HEK293T (cell line): ENCODE measurements around the gene MYRF.

Experiments used
- CTCF ChIA-PET: fragments of 350-600 bp; formaldehyde crosslinking; extraction: SDS; loops from one replicate; lab custom pipeline; 2021; ENCODE audit warnings: antibody characterized with exemption, inconsistent platforms; lab: Yijun Ruan, JAX
- POLR2A ChIA-PET: fragments of 350-600 bp; formaldehyde crosslinking; extraction: SDS; loops from one replicate; lab custom pipeline; 2020; ENCODE audit warnings: antibody characterized with exemption, inconsistent platforms; lab: Yijun Ruan, JAX
- DNase-seq: peaks from one replicate; pipeline ENCODE4 v3.0.0; 2012; ENCODE audit warnings: mixed read lengths; ENCODE audit errors: extremely low spot score
- ARNT ChIP-seq: fragments of 450-650 bp; IDR thresholded peaks from 2 replicates; pipeline ENCODE4 v1.6.1; 2017; ENCODE audit warnings: mild to moderate bottlenecking
- BHLHE40 ChIP-seq: fragments of 450-650 bp; IDR thresholded peaks from 2 replicates; pipeline ENCODE4 v1.6.1; 2016; ENCODE audit warnings: mild to moderate bottlenecking, moderate library complexity, borderline replicate concordance
- CTBP1 ChIP-seq: fragments of 450-650 bp; IDR thresholded peaks from 2 replicates; pipeline ENCODE4 v1.6.1; 2016; ENCODE audit warnings: borderline replicate concordance
- ELF4 ChIP-seq: fragments of 450-650 bp; IDR thresholded peaks from 2 replicates; pipeline ENCODE4 v1.6.1; 2017; ENCODE audit warnings: antibody characterized with exemption
- FOXA1 ChIP-seq: fragments of 450-650 bp; IDR thresholded peaks from 2 replicates; pipeline ENCODE4 v1.6.1; 2016; ENCODE audit warnings: mild to moderate bottlenecking
- FOXK2 ChIP-seq: fragments of 450-650 bp; IDR thresholded peaks from 2 replicates; pipeline ENCODE4 v1.6.1; 2016; ENCODE audit warnings: mild to moderate bottlenecking
- FOXM1 ChIP-seq: fragments of 450-650 bp; IDR thresholded peaks from 2 replicates; pipeline ENCODE4 v1.6.1; 2017; ENCODE audit warnings: mild to moderate bottlenecking, borderline replicate concordance
- HDGF ChIP-seq: fragments of 450-650 bp; IDR thresholded peaks from 2 replicates; pipeline ENCODE4 v1.6.1; 2017; ENCODE audit warnings: antibody characterized with exemption, borderline replicate concordance
- L3MBTL2 ChIP-seq: fragments of 450-650 bp; conservative IDR thresholded peaks from 2 replicates; pipeline ENCODE4 v1.6.1; 2016; ENCODE audit warnings: mild to moderate bottlenecking
- LEF1 ChIP-seq: fragments of 450-650 bp; IDR thresholded peaks from 2 replicates; pipeline ENCODE4 v1.6.1; 2017; ENCODE audit warnings: mild to moderate bottlenecking, borderline replicate concordance
- NFRKB ChIP-seq: fragments of 450-650 bp; IDR thresholded peaks from 2 replicates; pipeline ENCODE4 v1.6.1; 2016; ENCODE audit warnings: mild to moderate bottlenecking, moderate library complexity
- SP1 ChIP-seq: fragments of 450-650 bp; IDR thresholded peaks from 2 replicates; pipeline ENCODE4 v1.6.1; 2017
- SUZ12 ChIP-seq: fragments of 450-650 bp; IDR thresholded peaks from 2 replicates; pipeline ENCODE4 v1.6.1; 2016; ENCODE audit warnings: mild to moderate bottlenecking
- TARDBP ChIP-seq: fragments of 450-650 bp; IDR thresholded peaks from 2 replicates; pipeline ENCODE4 v1.6.1; 2016
- ZNF384 ChIP-seq: fragments of 450-650 bp; IDR thresholded peaks from 2 replicates; pipeline ENCODE4 v1.6.1; 2016
- TF ChIP-seq, protein P1 (sequence below): fragments of 450-650 bp; IDR thresholded peaks from 2 replicates; pipeline ENCODE4 v1.6.1; 2016

MYRF gene

DNA sequence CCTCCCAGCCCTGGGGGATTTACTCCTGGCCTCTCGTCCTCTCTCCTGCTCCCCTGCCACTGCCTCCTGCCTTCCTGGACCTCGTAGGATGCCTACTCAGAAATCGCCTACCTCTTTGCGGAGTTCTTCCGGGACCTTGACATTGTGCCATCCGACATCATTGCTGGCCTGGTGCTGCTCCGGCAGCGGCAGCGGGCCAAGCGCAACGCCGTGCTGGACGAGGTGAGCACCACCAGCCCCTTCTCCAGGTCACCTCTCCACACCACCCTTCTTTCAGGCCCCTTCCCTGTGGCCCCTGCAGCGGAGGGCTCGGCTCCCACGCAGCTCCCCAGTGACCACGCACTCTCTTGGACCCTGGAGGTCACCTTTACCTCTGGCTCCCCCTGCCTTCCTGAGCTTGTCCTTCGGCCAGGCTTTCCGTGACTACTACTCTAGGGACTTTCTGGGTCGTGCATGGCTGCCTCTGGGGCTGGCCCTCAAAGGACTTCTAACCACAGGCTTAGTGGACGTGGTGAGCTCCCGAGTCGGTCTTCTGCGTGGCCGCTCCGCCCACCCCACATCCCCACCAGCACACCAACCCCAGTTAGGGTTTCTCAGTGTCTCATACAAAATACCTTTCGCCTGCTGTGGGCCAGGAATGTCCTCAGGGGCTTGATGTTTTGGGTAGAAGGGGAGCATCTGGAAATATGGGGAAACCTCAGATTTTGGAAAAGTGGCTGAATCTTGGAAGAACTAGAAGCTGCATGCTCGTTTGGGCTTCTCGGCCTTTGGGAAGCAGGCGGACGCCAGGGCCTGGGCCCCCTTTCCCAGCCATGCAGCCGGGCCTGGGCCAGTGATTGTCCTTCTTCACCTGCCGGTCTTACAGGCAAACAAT, 24.1 kb upstream of the MYRF start:
- TF ChIP-seq ZNF384, result no peak
- TF ChIP-seq BHLHE40, result no peak
- TF ChIP-seq FOXA1, result no peak
- no peak for TF ChIP-seq FOXK2
- no peak for TF ChIP-seq ARNT
- no peak for TF ChIP-seq FOXM1
- TF ChIP-seq SP1, result no peak
- no peak for TF ChIP-seq LEF1
- no peak for TF ChIP-seq CTBP1
- no peak for TF ChIP-seq HDGF
- no peak for TF ChIP-seq L3MBTL2
- POLR2A ChIA-PET, result interaction anchor here (1.8 kb wide), 1 partner anchor 9 kb away, joined by 9 read pairs; no protein-coding TSS in a partner anchor
- CTCF ChIA-PET, result interaction anchor here (0.8 kb wide), 1 partner anchor 8 kb away, joined by 3 read pairs; no protein-coding TSS in a partner anchor
- no peak for DNase-seq

DNA sequence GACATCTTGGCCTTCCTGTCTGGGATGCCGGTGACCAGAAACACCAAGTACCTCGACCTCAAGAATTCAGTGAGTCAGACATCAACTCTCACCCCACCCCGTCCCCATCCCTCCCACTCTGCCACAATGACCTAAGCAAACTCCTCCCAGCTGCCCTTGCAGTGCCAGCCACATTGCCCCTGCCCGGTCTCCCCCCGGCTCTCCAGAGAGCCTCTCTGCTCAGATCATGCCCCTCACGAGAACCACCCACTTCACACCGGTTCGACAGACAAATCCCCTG, 23.6 kb upstream of the MYRF start:
- no peak for DNase-seq

DNA sequence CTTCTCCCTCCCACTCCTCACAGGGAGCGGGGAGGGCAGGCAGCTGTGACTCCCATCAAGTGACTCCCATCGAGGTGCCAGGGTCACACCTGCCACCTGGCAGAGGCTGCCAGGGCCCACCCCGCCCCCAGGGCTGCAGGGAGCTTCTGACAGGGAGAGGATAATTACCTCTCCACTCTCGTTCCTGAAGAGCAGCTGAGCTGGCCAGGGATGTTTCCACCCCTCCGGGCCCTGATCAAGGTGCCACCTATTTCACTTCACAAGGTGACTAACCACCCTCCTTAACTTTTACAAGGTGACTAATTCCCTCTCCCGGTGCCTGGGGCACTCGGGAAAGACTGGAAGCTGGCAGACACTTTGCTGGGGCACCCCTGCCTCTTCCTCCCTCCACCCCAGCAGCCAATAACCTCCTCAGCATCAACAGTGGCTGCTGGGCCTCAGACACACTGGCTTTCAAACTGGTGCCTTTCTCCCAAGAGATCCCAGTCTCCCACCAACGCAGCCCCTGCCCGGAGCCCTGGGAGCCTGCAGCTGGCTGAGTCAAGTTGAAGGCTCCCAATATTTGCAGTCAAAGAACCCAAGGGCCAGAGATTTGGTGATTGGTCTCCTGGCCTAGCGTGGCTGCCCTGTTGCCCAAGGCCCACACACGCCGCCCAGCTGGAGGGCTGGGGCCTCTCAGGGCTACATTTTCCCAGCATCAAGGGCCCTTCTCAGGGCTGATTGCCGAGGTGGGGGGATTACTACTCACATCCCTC, 22.0 kb upstream of the MYRF start:
- DNase-seq, result no peak
- no peak for TF ChIP-seq LEF1
- TF ChIP-seq CTBP1, result no peak
- no peak for TF ChIP-seq BHLHE40
- TF ChIP-seq ELF4, result no peak
- no peak for TF ChIP-seq TARDBP
- no peak for TF ChIP-seq FOXK2
- no peak for TF ChIP-seq NFRKB
- ChIA-PET POLR2A (interaction anchor here (1.6 kb wide), 1 partner anchor 12 kb away, joined by 6 read pairs; no protein-coding TSS in a partner anchor), CTCF (no interaction called here)

More for the DNA sequence above, 23.6 kb upstream of the MYRF start:
- TF ChIP-seq FOXM1 (no peak), ARNT (no peak), ZNF384 (no peak), CTBP1 (no peak), SUZ12 (no peak), NFRKB (no peak), FOXK2 (no peak), LEF1 (no peak), ELF4 (no peak), TARDBP (no peak)
- TF ChIP-seq, protein P1, sequence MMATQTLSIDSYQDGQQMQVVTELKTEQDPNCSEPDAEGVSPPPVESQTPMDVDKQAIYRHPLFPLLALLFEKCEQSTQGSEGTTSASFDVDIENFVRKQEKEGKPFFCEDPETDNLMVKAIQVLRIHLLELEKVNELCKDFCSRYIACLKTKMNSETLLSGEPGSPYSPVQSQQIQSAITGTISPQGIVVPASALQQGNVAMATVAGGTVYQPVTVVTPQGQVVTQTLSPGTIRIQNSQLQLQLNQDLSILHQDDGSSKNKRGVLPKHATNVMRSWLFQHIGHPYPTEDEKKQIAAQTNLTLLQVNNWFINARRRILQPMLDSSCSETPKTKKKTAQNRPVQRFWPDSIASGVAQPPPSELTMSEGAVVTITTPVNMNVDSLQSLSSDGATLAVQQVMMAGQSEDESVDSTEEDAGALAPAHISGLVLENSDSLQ, result no peak
- ChIA-PET CTCF (no interaction called here), POLR2A (interaction anchor here (1.8 kb wide), 1 partner anchor 10 kb away, joined by 9 read pairs; no protein-coding TSS in a partner anchor)

DNA sequence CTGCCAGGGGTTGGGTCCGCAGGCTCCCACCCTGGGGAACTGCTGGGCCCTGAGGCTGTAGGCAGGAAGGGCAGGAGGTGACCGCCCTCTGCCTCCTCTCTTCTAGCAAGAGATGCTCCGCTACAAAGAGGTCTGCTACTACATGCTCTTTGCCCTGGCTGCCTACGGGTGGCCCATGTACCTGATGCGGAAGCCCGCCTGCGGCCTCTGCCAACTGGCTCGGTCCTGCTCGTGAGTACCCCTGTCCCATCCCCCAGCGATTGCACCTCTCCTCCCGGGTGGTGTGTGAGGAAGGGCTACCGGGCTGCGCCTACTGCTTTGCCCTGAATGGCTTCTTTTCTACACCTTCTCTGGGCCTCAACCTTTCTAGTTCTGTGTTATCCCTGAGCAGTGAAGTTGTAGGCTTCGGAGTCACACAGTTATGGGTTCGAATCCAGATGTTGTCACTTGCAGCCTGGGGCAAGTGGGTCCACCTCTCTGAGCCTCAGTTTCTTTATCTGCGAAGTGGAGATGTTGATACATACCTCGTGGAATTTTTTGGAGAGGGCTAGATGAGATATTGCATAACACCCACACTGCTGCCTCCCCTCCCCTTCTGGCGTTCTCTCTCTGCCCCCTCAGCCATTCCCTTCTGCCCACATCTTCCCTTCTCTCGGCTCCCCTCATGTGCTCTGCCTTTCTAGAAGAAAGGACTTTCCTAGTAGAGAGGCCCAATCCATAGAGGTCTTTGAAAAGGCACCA, 21.1 kb upstream of the MYRF start:
- DNase-seq, result no peak
- POLR2A ChIA-PET, result interaction anchor here (2.6 kb wide), 1 partner anchor 13 kb away, joined by 22 read pairs; no protein-coding TSS in a partner anchor
- no peak for TF ChIP-seq FOXK2
- TF ChIP-seq FOXA1, result no peak
- no peak for TF ChIP-seq HDGF
- TF ChIP-seq FOXM1, result no peak
- no peak for TF ChIP-seq ZNF384
- TF ChIP-seq, protein P1, result no peak
- TF ChIP-seq L3MBTL2, result no peak
- TF ChIP-seq ELF4, result no peak
- TF ChIP-seq ARNT, result no peak
- no peak for TF ChIP-seq SUZ12
- CTCF ChIA-PET, result interaction anchor here (0.9 kb wide), 1 partner anchor 13 kb away, joined by 4 read pairs; no protein-coding TSS in a partner anchor

DNA sequence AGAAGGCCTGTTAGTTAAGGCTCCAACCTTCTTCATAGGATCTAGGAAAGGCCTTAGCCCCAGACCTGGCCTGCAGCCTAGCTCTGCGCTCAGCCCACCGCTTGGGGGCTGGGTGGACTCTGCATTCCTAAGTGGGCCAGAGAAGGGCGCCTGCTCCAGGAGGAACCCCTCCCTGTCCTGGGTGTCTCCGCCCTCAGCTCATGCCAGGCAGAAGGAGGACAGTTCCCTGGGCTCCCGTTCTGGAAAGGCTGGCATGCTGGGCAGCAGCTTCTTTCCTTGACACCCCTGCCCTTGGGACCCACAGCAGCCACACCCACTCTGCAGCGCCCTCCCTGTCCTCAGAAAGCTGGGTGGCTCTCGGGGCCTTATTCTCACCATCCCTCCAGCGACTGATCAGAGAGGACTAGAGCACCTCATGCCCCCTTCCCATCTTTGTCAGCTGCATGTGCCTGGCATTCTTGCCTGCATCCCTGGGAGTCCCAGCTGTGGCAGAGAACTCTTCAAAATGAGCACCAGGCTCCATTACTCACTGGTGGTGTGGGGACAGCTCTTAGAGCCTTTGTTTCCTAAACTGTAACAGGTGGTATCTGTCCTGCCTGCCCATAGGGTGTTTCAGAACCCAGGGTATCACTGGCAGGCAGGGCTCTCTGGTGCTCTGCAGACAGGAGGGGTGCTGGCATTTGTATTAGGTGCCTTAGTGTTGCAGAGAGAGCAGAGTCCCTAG, 20.3 kb upstream of the MYRF start:
- CTCF ChIA-PET, result interaction anchor here (0.9 to 1.5 kb wide), 3 partner anchors 12 to 14 kb away, joined by 3 to 7 read pairs (median 4); no protein-coding TSS in a partner anchor
- POLR2A ChIA-PET, result interaction anchor here (2.6 kb wide), 1 partner anchor 13 kb away, joined by 22 read pairs; no protein-coding TSS in a partner anchor
- no peak for TF ChIP-seq CTBP1
- no peak for TF ChIP-seq ZNF384
- no peak for TF ChIP-seq FOXK2
- no peak for TF ChIP-seq LEF1
- TF ChIP-seq ARNT, result no peak
- no peak for TF ChIP-seq BHLHE40
- TF ChIP-seq, protein P1, result no peak
- no peak for TF ChIP-seq L3MBTL2
- TF ChIP-seq SP1, result no peak
- no peak for TF ChIP-seq FOXA1
- no peak for DNase-seq
